K562 (cell line): ENCODE data around the gene LRMDA. TPM values are rescaled to one million over a fixed set of nuclear protein-coding genes. Genes with fewer than 3 reads are reported as not detected.

ENCODE experiments used
- BMI1 ChIP-seq: fragments of 150-350 bp; IDR thresholded peaks from 2 replicates; pipeline ENCODE4 v1.6.1; 2014; ENCODE audit warnings: low read length
- CBX2 ChIP-seq: fragments of 200-600 bp; sonication (generic); IDR thresholded peaks from one replicate; pipeline ENCODE4 v1.6.1; 2012; ENCODE audit warnings: mild to moderate bottlenecking, low read length, inconsistent platforms; ENCODE audit not compliant: insufficient read depth, poor library complexity, severe bottlenecking
- L3MBTL2 ChIP-seq: fragments of 450-650 bp; IDR thresholded peaks from 2 replicates; pipeline ENCODE4 v1.6.1; 2016; ENCODE audit warnings: mild to moderate bottlenecking, moderate library complexity
- MITF ChIP-seq: IDR thresholded peaks from 2 replicates; pipeline ENCODE4 v1.6.1; 2014; ENCODE audit warnings: antibody characterized with exemption
- TRIM24 ChIP-seq, 2 experiments: fragments of 450-650 bp; IDR thresholded peaks; 2 replicates each; pipeline ENCODE4 v1.6.1; 2016
- ZNF318 ChIP-seq, 2 experiments: fragments of 450-650 bp; IDR thresholded peaks; 2 replicates each; pipeline ENCODE4 v1.6.1; 2016; ENCODE audit warnings: mild to moderate bottlenecking in 2 of 2, borderline replicate concordance in 1 of 2, low read depth in 1 of 2, moderate library complexity in 1 of 2
- polyA plus RNA-seq, 8 experiments: library from polyadenylated mRNA; depleted of rRNA in 4 of 8; stranded (reverse) in 5 of 8; unstranded in 3 of 8; fragments of >200 nt; fragmentation: Nextera tagmentation in 2 of 8; fragmentation: Illumina TruSeq in 1 of 8; extraction: Ambion mirVana in 2 of 8; extraction: Trizol in 1 of 8; gene quantifications; 2 replicates each; pipeline versions ENCODE4 v1.2.1 to v1.2.3, GENCODE V29; 2011 to 2014; ENCODE audit warnings: inconsistent platforms in 1 of 8, missing spikeins in 1 of 8
- total RNA-seq, 7 experiments: library from RNA; depleted of rRNA in 6 of 7; stranded (reverse); fragments of >200 nt in 6 of 7; fragmentation: Illumina TruSeq in 2 of 7; extraction: Trizol in 2 of 7; gene quantifications; 2 replicates each; pipeline versions ENCODE4 v1.2.1 to v1.2.3, GENCODE V29; 2011 to 2021; ENCODE audit warnings: low replicate concordance in 1 of 7

LRMDA gene
- total and polyA plus RNA-seq, 9 of the 15 experiments (the other 6 are each of a cell fraction or from before 2014, with no cell fraction given) = 0.25 TPM; not detected in 8

- TF ChIP-seq TRIM24 (IDR thresholded peaks at IDR 0.05) (no peak), ZNF318 (IDR thresholded peaks at IDR 0.05; ENCODE audit: borderline replicate concordance in 1 of 2, low read depth in 1 of 2) (no peak), L3MBTL2 (no peak), MITF (no peak), CBX2 (no peak), BMI1 (no peak)
Measured at GRCh38 chr10:76504823-76505222, 1073.4 kb downstream of the LRMDA start (continued).
